Measurements from ENCODE around the gene TTC6.

The TTC6 gene

GRCh38 chr14:37599507-37600368 is 4.3 kb downstream of the TTC6 start:
- H3K36me3 Mint-ChIP-seq = peaks cover 12% of the 10 kb centered on the region
- peaks cover 6% of the 10 kb centered on the region for H3K9me3 Mint-ChIP-seq
- H3K4me3 Mint-ChIP-seq = no peak overlapping the region
- peak overlapping the region; percentile 68 for H3K27ac Mint-ChIP-seq
- DNase-seq = no peak
- peaks cover 94% of the 10 kb centered on the region for H3K27me3 Mint-ChIP-seq
- CTCF ChIA-PET = no interaction called here
- peaks cover 13% of the 10 kb centered on the region for H3K4me1 Mint-ChIP-seq

- peaks cover 10% of the 10 kb centered on the region for H3K36me3 Mint-ChIP-seq
Observed at GRCh38 chr14:37600880-37601741, 5.7 kb downstream of the TTC6 start.

GRCh38 chr14:37601865-37602264 is 6.4 kb downstream of the TTC6 start:
- H3K27me3 Mint-ChIP-seq = peaks cover 73% of the 10 kb centered on the region
- no peak overlapping the region for H3K27ac Mint-ChIP-seq
- CTCF ChIA-PET = no interaction called here
- DNase-seq = no peak
- peaks cover 10% of the 10 kb centered on the region for H3K36me3 Mint-ChIP-seq
- peaks cover 6% of the 10 kb centered on the region for H3K9me3 Mint-ChIP-seq
- H3K4me1 Mint-ChIP-seq = peaks cover 6% of the 10 kb centered on the region
- H3K4me3 Mint-ChIP-seq = no peak overlapping the region

More at GRCh38 chr14:37600880-37601741, 5.7 kb downstream of the TTC6 start:
- Mint-ChIP-seq H3K27me3 (peaks cover 80% of the 10 kb centered on the region), H3K27ac (no peak overlapping the region), H3K9me3 (peaks cover 6% of the 10 kb centered on the region), H3K4me3 (no peak overlapping the region), H3K4me1 (peaks cover 9% of the 10 kb centered on the region)
- DNase-seq = no peak
- CTCF ChIA-PET = no interaction called here

- DNase-seq = no peak
- peaks cover 63% of the 10 kb centered on the region for H3K27me3 Mint-ChIP-seq
- no peak overlapping the region for H3K27ac Mint-ChIP-seq
- H3K4me1 Mint-ChIP-seq = peaks cover 6% of the 10 kb centered on the region
- H3K9me3 Mint-ChIP-seq = peaks cover 6% of the 10 kb centered on the region
- CTCF ChIA-PET = no interaction called here
- H3K36me3 Mint-ChIP-seq = peaks cover 5% of the 10 kb centered on the region
- no peak overlapping the region for H3K4me3 Mint-ChIP-seq
Observed at GRCh38 chr14:37602605-37603453, 7.4 kb downstream of the TTC6 start.

GRCh38 chr14:37603688-37604251 is 8.3 kb downstream of the TTC6 start:
- no peak for DNase-seq
- Mint-ChIP-seq H3K9me3 (peaks cover 5% of the 10 kb centered on the region), H3K27ac (no peak overlapping the region), H3K4me3 (no peak overlapping the region), H3K27me3 (peaks cover 54% of the 10 kb centered on the region), H3K4me1 (peaks cover 5% of the 10 kb centered on the region), H3K36me3 (peaks cover 5% of the 10 kb centered on the region)
- CTCF ChIA-PET = no interaction called here

GRCh38 chr14:37606678-37607077 is 11.2 kb downstream of the TTC6 start:
- peaks cover 37% of the 10 kb centered on the region for H3K27me3 Mint-ChIP-seq
- DNase-seq = no peak
- no peak overlapping the region for H3K4me3 Mint-ChIP-seq
- no peaks in the 10 kb centered on the region for H3K4me1 Mint-ChIP-seq
- no peak overlapping the region for H3K27ac Mint-ChIP-seq
- peaks cover 3% of the 10 kb centered on the region for H3K9me3 Mint-ChIP-seq
- H3K36me3 Mint-ChIP-seq = no peaks in the 10 kb centered on the region
- CTCF ChIA-PET = no interaction called here

- Mint-ChIP-seq H3K9me3 (peaks cover 5% of the 10 kb centered on the region), H3K27me3 (peaks cover 19% of the 10 kb centered on the region), H3K36me3 (no peaks in the 10 kb centered on the region), H3K27ac (no peak overlapping the region), H3K4me1 (no peaks in the 10 kb centered on the region), H3K4me3 (no peak overlapping the region)
- CTCF ChIA-PET = no interaction called here
- no peak for DNase-seq
Observed at GRCh38 chr14:37608649-37609048, 13.2 kb downstream of the TTC6 start.

GRCh38 chr14:37610945-37611523 is 15.6 kb downstream of the TTC6 start:
- no peaks in the 10 kb centered on the region for H3K4me1 Mint-ChIP-seq
- CTCF ChIA-PET = no interaction called here

GRCh38 chr14:37615582-37616289 is 20.3 kb downstream of the TTC6 start:
- peaks cover 13% of the 10 kb centered on the region for H3K9me3 Mint-ChIP-seq
- H3K4me3 Mint-ChIP-seq = no peak overlapping the region
- no peaks in the 10 kb centered on the region for H3K36me3 Mint-ChIP-seq
- DNase-seq = no peak
- H3K27me3 Mint-ChIP-seq = peaks cover 10% of the 10 kb centered on the region
- no peak overlapping the region for H3K27ac Mint-ChIP-seq
- CTCF ChIA-PET = no interaction called here
- H3K4me1 Mint-ChIP-seq = no peaks in the 10 kb centered on the region

More at GRCh38 chr14:37610945-37611523, 15.6 kb downstream of the TTC6 start:
- Mint-ChIP-seq H3K27me3 (peaks cover 12% of the 10 kb centered on the region), H3K9me3 (peaks cover 10% of the 10 kb centered on the region), H3K36me3 (no peaks in the 10 kb centered on the region), H3K27ac (no peak overlapping the region), H3K4me3 (no peak overlapping the region)
- DNase-seq = no peak

GRCh38 chr14:37616853-37617252 is 21.4 kb downstream of the TTC6 start:
- Mint-ChIP-seq H3K36me3 (no peaks in the 10 kb centered on the region), H3K4me3 (no peak overlapping the region), H3K27me3 (peaks cover 7% of the 10 kb centered on the region), H3K4me1 (no peaks in the 10 kb centered on the region), H3K9me3 (peaks cover 12% of the 10 kb centered on the region), H3K27ac (no peak overlapping the region)
- CTCF ChIA-PET = no interaction called here
- DNase-seq = no peak

GRCh38 chr14:37617864-37618365 is 22.5 kb downstream of the TTC6 start:
- Mint-ChIP-seq H3K9me3 (peaks cover 11% of the 10 kb centered on the region), H3K27ac (no peak overlapping the region), H3K4me3 (no peak overlapping the region), H3K27me3 (peaks cover 18% of the 10 kb centered on the region), H3K4me1 (no peaks in the 10 kb centered on the region), H3K36me3 (no peaks in the 10 kb centered on the region)
- no peak for DNase-seq
- CTCF ChIA-PET = no interaction called here

GRCh38 chr14:37618498-37619028 is 23.1 kb downstream of the TTC6 start:
- Mint-ChIP-seq H3K4me1 (no peaks in the 10 kb centered on the region), H3K27ac (no peak overlapping the region), H3K9me3 (peaks cover 11% of the 10 kb centered on the region), H3K27me3 (peaks cover 19% of the 10 kb centered on the region), H3K36me3 (no peaks in the 10 kb centered on the region), H3K4me3 (no peak overlapping the region)
- DNase-seq = no peak
- CTCF ChIA-PET = interaction anchor here (0.9 kb wide), 1 partner anchor 256 kb away, joined by 3 read pairs; no protein-coding TSS in a partner anchor

- Mint-ChIP-seq H3K36me3 (no peaks in the 10 kb centered on the region), H3K4me3 (no peak overlapping the region), H3K27ac (no peak overlapping the region), H3K9me3 (peaks cover 7% of the 10 kb centered on the region), H3K27me3 (peaks cover 19% of the 10 kb centered on the region), H3K4me1 (no peaks in the 10 kb centered on the region)
- DNase-seq = no peak
- CTCF ChIA-PET = no interaction called here
Observed at GRCh38 chr14:37620856-37621255, 25.4 kb downstream of the TTC6 start.

Measured in activated naive CD4-positive, alpha-beta T cell treated with anti-CD3 and anti-CD28 coated beads, Interleukin-2, amount 10 ng/mL, durations not matched to agents 7 days and 5 days (primary cell).